Naive B cell (primary cell): ENCODE data around the gene ID3. TPM values are rescaled to one million over a fixed set of nuclear protein-coding genes. Genes with fewer than 3 reads are reported as not detected.

Experiments used
- ATAC-seq, 2 donors: fragments of 150-1000 bp; cut with Tn5 transposase; 2 replicates each; pipeline ENCODE4 v1.10.0; 2021; ENCODE audit warnings: low read depth in 2 of 2, mild to moderate bottlenecking in 2 of 2, moderate library complexity in 2 of 2
- DNase-seq: peaks from one replicate; pipeline ENCODE4 v3.0.0; 2022
- H3K27ac Mint-ChIP-seq, 6 donors: one replicate each; pipeline ENCODE4 v1.8.0; 2020 to 2022; ENCODE audit warnings: mild to moderate bottlenecking in 6 of 6, mixed read lengths in 6 of 6, moderate library complexity in 5 of 6, inconsistent platforms in 2 of 6
- H3K27me3 Mint-ChIP-seq, 3 donors: one replicate each; pipeline ENCODE4 v1.8.0; 2021 to 2022; ENCODE audit warnings: mixed read lengths in 3 of 3, mild to moderate bottlenecking in 1 of 3
- H3K36me3 Mint-ChIP-seq, 2 donors: one replicate each; pipeline ENCODE4 v1.8.0; 2020 to 2022; ENCODE audit warnings: mixed read lengths in 2 of 2, inconsistent platforms in 1 of 2, mild to moderate bottlenecking in 1 of 2
- H3K4me1 Mint-ChIP-seq, 3 donors: one replicate each; pipeline ENCODE4 v1.8.0; 2020 to 2022; ENCODE audit warnings: mixed read lengths in 3 of 3, inconsistent platforms in 1 of 3, mild to moderate bottlenecking in 1 of 3, moderate library complexity in 1 of 3
- H3K4me3 Mint-ChIP-seq, 8 donors: one replicate each; pipeline ENCODE4 v1.8.0; 2020 to 2022; ENCODE audit warnings: mild to moderate bottlenecking in 8 of 8, mixed read lengths in 8 of 8, moderate library complexity in 8 of 8, inconsistent platforms in 2 of 8
- H3K9me3 Mint-ChIP-seq, 7 donors: one replicate each; pipeline ENCODE4 v1.8.0; 2020 to 2022; ENCODE audit warnings: mixed read lengths in 7 of 7, mild to moderate bottlenecking in 5 of 7, inconsistent platforms in 2 of 7, moderate library complexity in 1 of 7
- polyA plus RNA-seq, 6 donors: library from polyadenylated mRNA; unstranded; fragments of 300-500 nt; fragmentation: Illumina TruSeq; gene quantifications; one replicate each; pipeline ENCODE4 v1.2.3, GENCODE V29; 2021; ENCODE audit warnings: low read depth in 6 of 6

The ID3 gene
- polyA plus RNA-seq, 6 donors from 2014 or later, result 23.9 to 52.0 (median 31.2) TPM

- ATAC-seq (peak in 1 of 2 donors; percentile 15), DNase-seq (no peak)
- Mint-ChIP-seq H3K27ac (peak overlapping the region; percentile 85 to 98 (median 97)), H3K36me3 (peaks cover 0 to 8% of the 10 kb centered on the region in 2 donors), H3K27me3 (no peaks in the 10 kb centered on the region), H3K4me1 (peaks cover 51 to 67% (median 52%) of the 10 kb centered on the region in 3 donors), H3K9me3 (no peaks in the 10 kb centered on the region), H3K4me3 (peak overlapping the region; percentile 89 to 98 (median 93))
These were observed 8.8 kb upstream of the ID3 start for GRCh38 chr1:23567996-23568607.

- no peaks in the 10 kb centered on the region for H3K27me3 Mint-ChIP-seq
- H3K9me3 Mint-ChIP-seq, result no peaks in the 10 kb centered on the region
- H3K36me3 Mint-ChIP-seq, result peaks cover 0 to 8% of the 10 kb centered on the region in 2 donors
- peak overlapping the region; percentile 30 to 95 (median 88) for H3K4me3 Mint-ChIP-seq
- ATAC-seq (peak; percentile 22 to 24), DNase-seq (no peak)
- peak overlapping the region; percentile 85 to 98 (median 94) for H3K27ac Mint-ChIP-seq
- H3K4me1 Mint-ChIP-seq, result peaks cover 52 to 66% (median 56%) of the 10 kb centered on the region in 3 donors
These were observed 8.3 kb upstream of the ID3 start for GRCh38 chr1:23567629-23567995.

- no peaks in the 10 kb centered on the region for H3K27me3 Mint-ChIP-seq
- ATAC-seq, result no peak
These were observed 7.0 kb upstream of the ID3 start for GRCh38 chr1:23566304-23566703.

DNA sequence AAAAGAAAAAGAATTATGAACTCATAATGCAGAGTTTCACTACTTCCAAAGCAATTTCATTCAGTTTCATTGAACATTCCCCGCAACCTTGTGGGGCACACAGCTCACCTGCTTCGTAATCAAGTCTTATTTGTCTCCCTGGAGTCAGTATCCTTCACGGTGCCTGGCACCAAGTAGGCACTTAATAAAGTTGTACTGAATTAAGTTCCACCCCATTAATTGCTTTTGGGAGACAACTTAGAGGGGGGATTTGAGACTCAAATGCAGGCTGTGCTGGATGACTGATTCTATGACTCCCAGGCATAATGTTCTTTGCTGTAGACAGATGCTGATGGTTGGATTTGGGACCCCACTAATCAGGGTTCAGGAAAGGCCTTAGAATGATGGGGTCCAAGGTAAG is 6.5 kb upstream of the ID3 start:
- Mint-ChIP-seq H3K9me3 (no peaks in the 10 kb centered on the region), H3K27ac (peak overlapping the region; percentile 35 to 95 (median 82)), H3K4me3 (peak overlapping the region in 4 of 8 donors; percentile 22 to 95 (median 78)), H3K4me1 (peaks cover 64 to 73% (median 73%) of the 10 kb centered on the region in 3 donors), H3K27me3 (no peaks in the 10 kb centered on the region), H3K36me3 (peaks cover 0 to 8% of the 10 kb centered on the region in 2 donors)
- DNase-seq (no peak), ATAC-seq (no peak)

More at GRCh38 chr1:23566304-23566703, 7.0 kb upstream of the ID3 start:
- H3K4me3 Mint-ChIP-seq, result peak overlapping the region in 6 of 8 donors; percentile 22 to 95 (median 74)
- H3K27ac Mint-ChIP-seq, result peak overlapping the region in 5 of 6 donors; percentile 81 to 95 (median 88)
- DNase-seq, result no peak
- H3K4me1 Mint-ChIP-seq, result peaks cover 60 to 69% (median 68%) of the 10 kb centered on the region in 3 donors
- no peaks in the 10 kb centered on the region for H3K9me3 Mint-ChIP-seq
- H3K36me3 Mint-ChIP-seq, result peaks cover 0 to 8% of the 10 kb centered on the region in 2 donors

DNA sequence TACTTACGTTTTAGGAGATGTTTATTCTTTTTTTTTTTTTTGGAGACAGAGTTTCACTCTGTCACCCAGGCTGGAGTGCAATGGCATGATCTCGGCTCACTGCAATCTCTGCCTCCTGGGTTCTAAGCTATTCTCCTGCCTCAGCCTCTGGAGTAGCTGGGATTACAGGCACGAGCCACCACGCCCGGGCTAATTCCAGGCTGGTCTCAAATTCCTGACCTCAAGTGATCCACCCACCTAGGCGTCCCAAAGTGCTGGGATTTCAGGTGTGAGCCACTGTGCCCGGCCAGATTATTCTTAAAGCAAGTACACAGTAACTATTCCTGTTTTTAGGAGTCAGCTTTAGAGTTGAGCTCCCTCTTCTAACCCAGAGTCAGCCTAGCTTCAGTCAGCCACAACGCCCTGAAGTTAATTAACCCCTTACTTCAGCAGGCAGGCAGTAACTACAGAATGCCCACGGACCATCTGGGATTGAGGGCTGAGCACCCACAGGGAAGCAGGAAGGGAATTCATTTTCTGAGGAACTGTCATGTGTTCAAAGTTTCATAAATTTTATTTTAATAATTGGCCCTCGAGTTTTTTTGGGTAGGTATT is 5.3 kb upstream of the ID3 start:
- H3K9me3 Mint-ChIP-seq, result no peaks in the 10 kb centered on the region
- peak overlapping the region in 1 of 8 donors; percentile 6 for H3K4me3 Mint-ChIP-seq
- H3K27ac Mint-ChIP-seq, result peak overlapping the region in 2 of 6 donors; percentile 16 to 47
- H3K27me3 Mint-ChIP-seq, result no peaks in the 10 kb centered on the region
- peaks cover 0 to 8% of the 10 kb centered on the region in 2 donors for H3K36me3 Mint-ChIP-seq
- DNase-seq (no peak), ATAC-seq (no peak)
- H3K4me1 Mint-ChIP-seq, result peaks cover 72 to 80% (median 79%) of the 10 kb centered on the region in 3 donors

DNA sequence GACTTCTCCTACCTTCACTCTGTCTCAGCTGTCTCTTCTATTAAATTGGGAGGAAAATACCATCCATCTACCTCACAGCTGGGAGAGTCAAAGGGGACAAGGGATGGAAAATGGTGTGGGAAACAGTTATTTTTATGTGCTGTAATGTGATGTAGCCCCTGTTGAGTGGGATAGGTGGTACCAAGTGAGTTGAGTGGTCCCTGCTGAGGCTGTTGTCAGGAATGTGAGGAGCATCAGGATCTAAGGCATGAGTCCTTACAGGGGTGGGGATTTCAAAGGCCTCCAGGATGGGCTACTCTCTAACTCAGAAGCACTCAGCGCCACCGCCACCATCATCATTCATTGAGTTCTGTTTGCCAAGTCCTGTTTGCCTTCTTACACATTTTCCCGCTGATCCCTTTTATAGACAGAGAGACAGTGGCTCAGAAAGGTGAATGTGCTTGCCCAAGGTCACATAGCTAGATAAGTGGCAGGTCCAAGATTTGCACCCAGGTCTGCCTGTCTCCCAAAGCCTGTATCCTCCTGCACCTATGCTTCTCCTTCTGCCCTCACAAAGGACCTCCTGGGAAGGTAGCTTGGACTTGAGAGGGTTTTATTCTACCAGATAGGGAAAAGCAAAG is 4.6 kb upstream of the ID3 start:
- DNase-seq, result no peak
- no peaks in the 10 kb centered on the region for H3K9me3 Mint-ChIP-seq
- H3K4me1 Mint-ChIP-seq, result peaks cover 65 to 75% (median 74%) of the 10 kb centered on the region in 3 donors
- H3K27me3 Mint-ChIP-seq, result no peaks in the 10 kb centered on the region
- peaks cover 0 to 8% of the 10 kb centered on the region in 2 donors for H3K36me3 Mint-ChIP-seq
- peak overlapping the region in 6 of 8 donors; percentile 4 to 100 (median 68) for H3K4me3 Mint-ChIP-seq
- peak overlapping the region in 5 of 6 donors; percentile 62 to 96 (median 83) for H3K27ac Mint-ChIP-seq
- no peak for ATAC-seq

DNA sequence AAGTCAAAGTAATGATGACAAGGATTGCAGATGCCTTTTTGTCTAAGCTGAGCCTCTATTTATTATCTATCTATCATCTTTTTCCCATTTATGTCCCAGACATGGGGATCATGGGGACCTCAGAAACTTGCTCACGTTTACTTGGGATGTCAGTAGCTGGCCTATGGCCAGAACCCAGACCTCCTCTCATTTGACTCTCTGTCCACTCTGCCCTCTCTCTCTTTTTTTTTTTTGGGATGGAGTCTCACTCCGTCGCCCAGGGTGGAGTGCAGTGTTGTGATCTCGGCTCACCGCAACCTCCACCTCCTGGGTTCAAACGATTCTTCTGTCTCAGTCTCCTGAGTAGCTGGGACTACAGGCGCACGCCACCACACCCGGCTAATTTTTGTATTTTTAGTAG is 3.7 kb upstream of the ID3 start:
- Mint-ChIP-seq H3K27ac (peak overlapping the region in 4 of 6 donors; percentile 42 to 96 (median 90)), H3K27me3 (no peaks in the 10 kb centered on the region), H3K4me1 (peaks cover 59 to 71% (median 68%) of the 10 kb centered on the region in 3 donors), H3K9me3 (no peaks in the 10 kb centered on the region), H3K4me3 (peak overlapping the region; percentile 36 to 100 (median 74)), H3K36me3 (peaks cover 0 to under 1% of the 10 kb centered on the region in 2 donors)
- ATAC-seq (no peak), DNase-seq (no peak)

- Mint-ChIP-seq H3K4me3 (peak overlapping the region; percentile 60 to 100 (median 88)), H3K36me3 (peaks cover 5 to 7% of the 10 kb centered on the region in 2 donors), H3K27me3 (no peaks in the 10 kb centered on the region), H3K27ac (peak overlapping the region in 5 of 6 donors; percentile 86 to 96 (median 93)), H3K4me1 (peaks cover 60 to 73% (median 68%) of the 10 kb centered on the region in 3 donors), H3K9me3 (no peaks in the 10 kb centered on the region)
- ATAC-seq, result no peak
- DNase-seq, result peak; percentile 55
These were observed 3.0 kb upstream of the ID3 start for GRCh38 chr1:23562137-23562876.

- Mint-ChIP-seq H3K9me3 (no peaks in the 10 kb centered on the region), H3K36me3 (peaks cover 5 to 8% of the 10 kb centered on the region in 2 donors), H3K27ac (peak overlapping the region in 3 of 6 donors; percentile 73 to 97 (median 96)), H3K4me3 (peak overlapping the region in 6 of 8 donors; percentile 88 to 100 (median 90)), H3K4me1 (peaks cover 61 to 73% (median 68%) of the 10 kb centered on the region in 3 donors), H3K27me3 (no peaks in the 10 kb centered on the region)
- ATAC-seq, result no peak
- no peak for DNase-seq
These were observed 2.5 kb upstream of the ID3 start for GRCh38 chr1:23561813-23562100.

- ATAC-seq (no peak), DNase-seq (no peak)
- Mint-ChIP-seq H3K9me3 (no peaks in the 10 kb centered on the region), H3K4me3 (peak overlapping the region in 7 of 8 donors; percentile 89 to 100 (median 96)), H3K27ac (peak overlapping the region in 5 of 6 donors; percentile 87 to 98 (median 97)), H3K36me3 (peaks cover 5 to 8% of the 10 kb centered on the region in 2 donors), H3K4me1 (peaks cover 63 to 73% (median 68%) of the 10 kb centered on the region in 3 donors), H3K27me3 (no peaks in the 10 kb centered on the region)
These were observed 1.9 kb upstream of the ID3 start for GRCh38 chr1:23561076-23561812.

GRCh38 chr1:23559985-23560741 is 862 bp upstream of the ID3 start:
- Mint-ChIP-seq H3K27ac (peak overlapping the region; percentile 95 to 98 (median 97)), H3K36me3 (peaks cover 5 to 8% of the 10 kb centered on the region in 2 donors), H3K27me3 (no peaks in the 10 kb centered on the region), H3K4me1 (peaks cover 66 to 78% (median 74%) of the 10 kb centered on the region in 3 donors), H3K4me3 (peak overlapping the region; percentile 89 to 100 (median 96)), H3K9me3 (no peaks in the 10 kb centered on the region)
- DNase-seq, result peak; percentile 39
- no peak for ATAC-seq

GRCh38 chr1:23558872-23559135 is 497 bp downstream of the ID3 start:
- peaks cover 69 to 83% (median 80%) of the 10 kb centered on the region in 3 donors for H3K4me1 Mint-ChIP-seq
- peak overlapping the region; percentile 95 to 98 (median 97) for H3K27ac Mint-ChIP-seq
- H3K27me3 Mint-ChIP-seq, result no peaks in the 10 kb centered on the region
- ATAC-seq, result no peak
- H3K9me3 Mint-ChIP-seq, result no peaks in the 10 kb centered on the region
- peak overlapping the region; percentile 89 to 100 (median 96) for H3K4me3 Mint-ChIP-seq
- peaks cover 5 to 8% of the 10 kb centered on the region in 2 donors for H3K36me3 Mint-ChIP-seq
- DNase-seq, result no peak
